Middle frontal gyrus (tissue), 1 donor: ENCODE measurements around the gene SGMS1.
A peak's percentile ranks its signal among the peaks of the same experiment; 100 is the strongest.
"Not testable (repeated sequence)": the region's sequence is repeated elsewhere in the genome, so short reads cannot be mapped to it uniquely, and the experiment has no call there.

Experiments used
- DNase-seq: peaks from one replicate; pipeline ENCODE4 v3.0.0-alpha.2; 2015; ENCODE audit warnings: low spot score; ENCODE audit errors: extremely low spot score

Gene SGMS1

GRCh38 chr10:50540069-50540825 lies 83.5 kb downstream of the SGMS1 start:
- DNase-seq, result no peak

GRCh38 chr10:50538555-50539398 lies 85.0 kb downstream of the SGMS1 start:
- DNase-seq, result peak; percentile 61

- DNase-seq, result no peak
Measured at GRCh38 chr10:50536617-50537240, 87.0 kb downstream of the SGMS1 start.

GRCh38 chr10:50534748-50535376 lies 88.9 kb downstream of the SGMS1 start:
- not testable (repeated sequence) for DNase-seq

- no peak for DNase-seq
Measured at GRCh38 chr10:50533296-50533695, 90.5 kb downstream of the SGMS1 start.

GRCh38 chr10:50531388-50532077 lies 92.2 kb downstream of the SGMS1 start:
- no peak for DNase-seq

- DNase-seq, result no peak
Measured at GRCh38 chr10:50529660-50530059, 94.1 kb downstream of the SGMS1 start.

GRCh38 chr10:50528206-50528605 lies 95.5 kb downstream of the SGMS1 start:
- no peak for DNase-seq

- DNase-seq, result no peak
Measured at GRCh38 chr10:50527442-50528043, 96.2 kb downstream of the SGMS1 start.

GRCh38 chr10:50526185-50526584 lies 97.6 kb downstream of the SGMS1 start:
- no peak for DNase-seq

GRCh38 chr10:50523357-50523756 lies 100.4 kb downstream of the SGMS1 start:
- no peak for DNase-seq

- DNase-seq, result no peak
Measured at GRCh38 chr10:50522908-50523307, 100.8 kb downstream of the SGMS1 start.

GRCh38 chr10:50520115-50520514 lies 103.6 kb downstream of the SGMS1 start:
- DNase-seq, result no peak

- DNase-seq, result no peak
Measured at GRCh38 chr10:50517626-50518025, 106.1 kb downstream of the SGMS1 start.

- no peak for DNase-seq
Measured at GRCh38 chr10:50516171-50516570, 107.6 kb downstream of the SGMS1 start.

- no peak for DNase-seq
Measured at GRCh38 chr10:50515420-50515819, 108.3 kb downstream of the SGMS1 start.

GRCh38 chr10:50514995-50515394 lies 108.8 kb downstream of the SGMS1 start:
- no peak for DNase-seq

GRCh38 chr10:50513956-50514355 lies 109.8 kb downstream of the SGMS1 start:
- no peak for DNase-seq

GRCh38 chr10:50512743-50513416 lies 110.9 kb downstream of the SGMS1 start:
- no peak for DNase-seq

GRCh38 chr10:50512214-50512595 lies 111.6 kb downstream of the SGMS1 start:
- no peak for DNase-seq
